B cell (primary cell): Measurements from ENCODE around the gene DLD.

Experiments
- EZH2 ChIP-seq: IDR thresholded peaks from 2 replicates; pipeline ENCODE4 v1.6.1; 2012; ENCODE audit warnings: borderline replicate concordance, low read depth, mild to moderate bottlenecking, moderate library complexity, low read length; ENCODE audit not compliant: insufficient read depth, poor library complexity, severe bottlenecking
- TF ChIP-seq, protein P1 (sequence below): fragments of 200-600 bp; IDR thresholded peaks from one replicate; pipeline ENCODE4 v1.8.0; 2022; ENCODE audit warnings: antibody characterized with exemption, mild to moderate bottlenecking

DNA sequence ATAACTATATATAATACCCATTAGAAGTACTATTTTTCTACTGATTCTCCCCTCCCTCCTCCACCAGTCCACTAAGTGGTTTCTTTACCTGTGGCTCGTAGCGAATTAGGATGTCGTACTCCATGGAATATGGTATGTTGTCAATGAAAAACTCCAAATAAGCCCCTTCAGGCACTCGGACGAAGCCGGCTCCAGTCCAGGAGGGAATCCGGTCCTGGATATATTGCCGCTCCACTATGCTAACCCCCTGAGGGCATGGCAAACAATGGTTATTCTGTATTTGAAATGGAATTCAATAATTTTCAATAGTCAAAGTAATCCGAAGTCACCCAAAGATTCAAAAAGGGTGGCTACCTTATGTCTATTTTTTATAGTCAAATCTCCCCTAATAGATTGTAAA, 71.8 kb downstream of the DLD start:
- TF ChIP-seq, protein P1, sequence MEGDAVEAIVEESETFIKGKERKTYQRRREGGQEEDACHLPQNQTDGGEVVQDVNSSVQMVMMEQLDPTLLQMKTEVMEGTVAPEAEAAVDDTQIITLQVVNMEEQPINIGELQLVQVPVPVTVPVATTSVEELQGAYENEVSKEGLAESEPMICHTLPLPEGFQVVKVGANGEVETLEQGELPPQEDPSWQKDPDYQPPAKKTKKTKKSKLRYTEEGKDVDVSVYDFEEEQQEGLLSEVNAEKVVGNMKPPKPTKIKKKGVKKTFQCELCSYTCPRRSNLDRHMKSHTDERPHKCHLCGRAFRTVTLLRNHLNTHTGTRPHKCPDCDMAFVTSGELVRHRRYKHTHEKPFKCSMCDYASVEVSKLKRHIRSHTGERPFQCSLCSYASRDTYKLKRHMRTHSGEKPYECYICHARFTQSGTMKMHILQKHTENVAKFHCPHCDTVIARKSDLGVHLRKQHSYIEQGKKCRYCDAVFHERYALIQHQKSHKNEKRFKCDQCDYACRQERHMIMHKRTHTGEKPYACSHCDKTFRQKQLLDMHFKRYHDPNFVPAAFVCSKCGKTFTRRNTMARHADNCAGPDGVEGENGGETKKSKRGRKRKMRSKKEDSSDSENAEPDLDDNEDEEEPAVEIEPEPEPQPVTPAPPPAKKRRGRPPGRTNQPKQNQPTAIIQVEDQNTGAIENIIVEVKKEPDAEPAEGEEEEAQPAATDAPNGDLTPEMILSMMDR, result no peak
- TF ChIP-seq EZH2, result no peak
